GM12878 (cell line): Measurements from ENCODE around the gene TMA16. TPM values are rescaled to one million over a fixed set of nuclear protein-coding genes. Genes with fewer than 3 reads are reported as not detected.
A peak's percentile ranks its signal among the peaks of the same experiment; 100 is the strongest.

Experiments
- ATAC-seq: fragments of 200-7000 bp; cut with Tn5 transposase; 3 replicates; pipeline ENCODE4 v1.9.1; 2020; ENCODE audit warnings: mild to moderate bottlenecking, moderate library complexity
- BruUV-seq: library from RNA; stranded (reverse); fragments of 400-500 nt; replicated peaks from 2 replicates; lab custom pipeline; 2021; lab: Mats Ljungman, UMichigan
- CTCF ChIA-PET: fragments of 300-600 bp; sonication (Branson Sonifier 250); formaldehyde crosslinking; extraction: SDS; loops from one replicate; lab custom pipeline; 2021; ENCODE audit warnings: inconsistent platforms; lab: Yijun Ruan, JAX
- POLR2A ChIA-PET: fragments of 350-600 bp; formaldehyde crosslinking; extraction: SDS; loops from one replicate; lab custom pipeline; 2021; ENCODE audit warnings: inconsistent platforms; lab: Charles Lee
- RAD21 ChIA-PET: fragments of 300-600 bp; sonication (Branson Sonifier 250); formaldehyde crosslinking; loops from one replicate; lab custom pipeline; 2023; ENCODE audit warnings: antibody characterized with exemption; ENCODE audit not compliant: unreplicated experiment; lab: Charles Lee
- SMC1A ChIA-PET: fragments of 300-600 bp; sonication (Branson Sonifier 250); formaldehyde crosslinking; loops from one replicate; lab custom pipeline; 2023; ENCODE audit not compliant: unreplicated experiment, uncharacterized antibody; lab: Charles Lee
- DNase-seq: peaks from one replicate; pipeline ENCODE4 v3.0.0-alpha.2; 2011; ENCODE audit warnings: low read depth, low spot score
- FAIRE-seq: peaks from 3 replicates; lab custom pipeline; 2011; peaks lifted over from hg19 to GRCh38; lab: Jason Lieb, UNC
- H2AFZ ChIP-seq: 2 replicates; pipeline ENCODE4 v1.6.0; 2011; ENCODE audit warnings: low read depth, low read length, control low read depth; ENCODE audit not compliant: control insufficient read depth
- H3K27ac ChIP-seq: 2 replicates; pipeline ENCODE4 v1.5.1; 2011; ENCODE audit warnings: control low read depth; ENCODE audit not compliant: control insufficient read depth, insufficient read depth
- H3K27me3 ChIP-seq, 2 experiments: replicated peaks in 1 of 2; 2 replicates each; pipeline versions ENCODE4 v1.6.0 to v1.6.1; 2011; ENCODE audit warnings: low read length in 1 of 2; ENCODE audit not compliant: control insufficient read depth in 2 of 2, insufficient read depth in 2 of 2
- H3K36me3 ChIP-seq, 2 experiments: 2 replicates each; pipeline ENCODE4 v1.5.1; 2011; ENCODE audit warnings: low read length in 1 of 2; ENCODE audit not compliant: control insufficient read depth in 2 of 2, insufficient read depth in 2 of 2
- H3K4me1 ChIP-seq: 2 replicates; pipeline ENCODE4 v1.6.1; 2011; ENCODE audit warnings: mild to moderate bottlenecking, low read length, moderate library complexity, mixed read lengths; ENCODE audit not compliant: control insufficient read depth, insufficient read depth
- H3K4me2 ChIP-seq: 2 replicates; pipeline ENCODE4 v1.6.0; 2011; ENCODE audit warnings: control low read depth; ENCODE audit not compliant: control insufficient read depth, insufficient read depth
- H3K4me3 ChIP-seq: fragments of 200-600 bp; sonication (generic); 2 replicates; pipeline ENCODE4 v1.5.1; 2016
- H3K79me2 ChIP-seq: 2 replicates; pipeline ENCODE4 v1.6.0; 2011; ENCODE audit warnings: low read length; ENCODE audit not compliant: control insufficient read depth, insufficient read depth
- H3K9ac ChIP-seq: 2 replicates; pipeline ENCODE4 v1.8.0; 2011; ENCODE audit warnings: low read length, control low read depth, mixed read lengths; ENCODE audit not compliant: control insufficient read depth, insufficient read depth
- H3K9me3 ChIP-seq: replicated peaks from 3 replicates; pipeline ENCODE4 v1.5.1; 2011; ENCODE audit warnings: mild to moderate bottlenecking, low read length; ENCODE audit not compliant: control insufficient read depth, insufficient read depth
- H4K20me1 ChIP-seq: 2 replicates; pipeline ENCODE4 v1.6.0; 2011; ENCODE audit not compliant: control insufficient read depth, insufficient read depth
- ASH2L ChIP-seq: fragments of 300-600, 200-600 bp; sonication (generic); IDR thresholded peaks from 2 replicates; pipeline ENCODE4 v1.6.1; 2017; ENCODE audit warnings: low read depth, mild to moderate bottlenecking, borderline replicate concordance
- BMI1 ChIP-seq: fragments of 450-650 bp; IDR thresholded peaks from 2 replicates; pipeline ENCODE4 v1.6.1; 2016; ENCODE audit warnings: mild to moderate bottlenecking, moderate library complexity, borderline replicate concordance
- CHD4 ChIP-seq: fragments of 200-600 bp; sonication (generic); IDR thresholded peaks from 2 replicates; pipeline ENCODE4 v1.6.1; 2016; ENCODE audit warnings: mild to moderate bottlenecking
- FOS ChIP-seq: IDR thresholded peaks from 3 replicates; pipeline ENCODE4 v1.6.1; 2011; ENCODE audit warnings: borderline replicate concordance; ENCODE audit not compliant: insufficient read length; ENCODE audit errors: extremely low read depth
- MEF2A ChIP-seq: IDR thresholded peaks from 2 replicates; pipeline ENCODE4 v1.6.1; 2011; ENCODE audit warnings: low read depth, mild to moderate bottlenecking, low read length, moderate library complexity; ENCODE audit not compliant: insufficient read depth
- MEF2B ChIP-seq: fragments of 450-650 bp; IDR thresholded peaks from 2 replicates; pipeline ENCODE4 v1.6.1; 2018; ENCODE audit warnings: mild to moderate bottlenecking, moderate library complexity; ENCODE audit not compliant: partially characterized antibody, poor library complexity, severe bottlenecking
- NFYA ChIP-seq: IDR thresholded peaks from 2 replicates; pipeline ENCODE4 v1.6.1; 2011; ENCODE audit warnings: low read depth, mild to moderate bottlenecking, low read length, improper control_type of control experiment, borderline replicate concordance
- PAX8 ChIP-seq: fragments of 450-650 bp; IDR thresholded peaks from 2 replicates; pipeline ENCODE4 v1.6.1; 2017; ENCODE audit warnings: mild to moderate bottlenecking, moderate library complexity
- RAD21 ChIP-seq: IDR thresholded peaks from 2 replicates; pipeline ENCODE4 v1.6.1; 2011; ENCODE audit warnings: mild to moderate bottlenecking, low read depth, low read length, moderate library complexity; ENCODE audit not compliant: insufficient read depth
- SMC3 ChIP-seq: IDR thresholded peaks from 2 replicates; pipeline ENCODE4 v1.6.1; 2011; ENCODE audit warnings: low read length, improper control_type of control experiment, borderline replicate concordance
- TCF7 ChIP-seq: IDR thresholded peaks from 2 replicates; pipeline ENCODE4 v1.6.1; 2014; ENCODE audit warnings: antibody characterized with exemption, borderline replicate concordance
- WGBS: methylation state at CpG from one replicate; pipeline ENCODE4 v1.1.6; 2016; ENCODE audit warnings: low lambda C conversion rate; ENCODE audit not compliant: insufficient replicate concordance, insufficient coverage; ENCODE audit errors: missing lambda C conversion rate; 5-methylcytosine and 5-hydroxymethylcytosine counted together
- in situ Hi-C: fragments of 300-500 bp; cut with MboI; formaldehyde crosslinking; loops from 9 replicates; pipeline ENCODE4 v1.14.3; 2018; ENCODE audit warnings: mixed read lengths
- intact Hi-C: fragments of 100-400 bp; cut with micrococcal nuclease; formaldehyde crosslinking; loops from one replicate; pipeline ENCODE4 v1.14.2; 2022; ENCODE audit not compliant: unreplicated experiment
- polyA plus RNA-seq, 11 experiments: library from polyadenylated mRNA; depleted of rRNA in 4 of 11; unstranded in 6 of 11; stranded (reverse) in 5 of 11; fragments of >200 nt; fragmentation: Nextera tagmentation in 4 of 11; fragmentation: Illumina TruSeq in 1 of 11; extraction: Ambion mirVana in 4 of 11; extraction: Trizol in 1 of 11; gene quantifications; 1 replicate in 1 of 11; 2 replicates in 10 of 11; pipeline versions ENCODE4 v1.2.1 to v1.2.3, GENCODE V29; 2011 to 2016; ENCODE audit warnings: inconsistent platforms in 2 of 11, missing spikeins in 2 of 11, low read depth in 1 of 11
- total RNA-seq, 4 experiments: library from RNA; depleted of rRNA in 3 of 4; stranded (reverse); fragments of >200 nt in 3 of 4; fragmentation: Illumina TruSeq in 1 of 4; extraction: Trizol in 1 of 4; gene quantifications; 2 replicates each; pipeline versions ENCODE4 v1.2.1 to v1.2.3, GENCODE V29; 2013 to 2021
- TF ChIP-seq, protein P1 (sequence below), 3 experiments: IDR thresholded peaks in 2 of 3; conservative IDR thresholded peaks in 1 of 3; 2 replicates each; pipeline ENCODE4 v1.5.1; 2011; ENCODE audit warnings: low read depth in 3 of 3, low read length in 3 of 3, mild to moderate bottlenecking in 3 of 3, control low read depth in 2 of 3, moderate library complexity in 2 of 3, inconsistent platforms in 1 of 3, mixed read lengths in 1 of 3; ENCODE audit not compliant: control insufficient read depth in 2 of 3, insufficient read depth in 1 of 3; ENCODE audit errors: extremely low read depth in 1 of 3
- TF ChIP-seq, protein P2 (sequence below): IDR thresholded peaks from 2 replicates; pipeline ENCODE4 v1.6.1; 2012; ENCODE audit warnings: improper control_type of control experiment, low read depth, low read length; ENCODE audit not compliant: insufficient replicate concordance

The TMA16 gene
- total and polyA plus RNA-seq, 10 of the 15 experiments (the other 5 are each of a cell fraction or from before 2014, with no cell fraction given) = 37.9 to 91.0 (median 55.8) TPM

DNA sequence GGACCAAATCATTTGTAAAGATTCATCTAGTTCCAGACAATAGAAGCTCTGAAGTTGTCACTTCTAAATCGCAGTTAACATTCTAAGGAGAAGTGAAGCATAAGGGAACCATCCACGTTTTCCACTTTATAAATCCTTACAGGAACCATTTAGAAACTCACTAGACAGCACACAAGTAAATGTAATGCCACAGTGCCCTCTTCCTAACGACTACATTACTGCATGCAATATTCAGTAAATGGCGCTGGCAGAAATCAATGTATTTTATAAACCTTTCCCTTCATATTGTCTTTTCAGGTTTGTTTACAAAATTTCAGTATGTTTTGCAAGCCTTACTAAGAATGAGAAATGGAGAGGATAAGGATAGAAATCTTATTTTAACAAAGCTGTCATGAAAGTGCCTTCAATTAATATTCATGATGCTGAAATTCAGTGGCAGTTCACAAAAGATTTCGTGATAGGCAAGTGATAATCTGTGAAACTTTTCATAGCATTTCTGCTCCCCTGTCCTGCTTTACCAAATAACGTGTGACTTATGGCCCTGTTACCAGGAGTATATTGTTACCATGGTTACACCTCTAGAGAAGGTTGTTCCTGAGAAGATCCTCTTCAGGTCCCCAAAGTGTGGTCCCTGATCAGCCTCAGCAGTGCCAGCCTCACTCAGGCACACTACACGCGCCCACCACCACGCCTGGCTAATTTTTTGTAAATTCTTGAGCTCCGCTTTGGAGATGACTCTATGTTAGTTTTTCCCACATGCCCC, 54.2 kb downstream of the TMA16 start:
- WGBS = 65% methylated on average over 10 of the region's 10 CpGs
- intact Hi-C loops = loop anchor here (1.0 to 10.0 kb wide), 4 partner anchors 64 to 1052 kb away; no protein-coding TSS in a partner anchor
- BruUV-seq = no TSS peak
- no peak for TF ChIP-seq MEF2B
- peak; percentile 65 for TF ChIP-seq BMI1
- no peak for TF ChIP-seq FOS
- peak; percentile 77 for TF ChIP-seq SMC3
- TF ChIP-seq PAX8 = no peak
- no peak for TF ChIP-seq TCF7
- no peak for TF ChIP-seq CHD4
- TF ChIP-seq MEF2A = no peak
- TF ChIP-seq RAD21 = peak; percentile 87
- no peak for TF ChIP-seq ASH2L
- TF ChIP-seq, protein P1, sequence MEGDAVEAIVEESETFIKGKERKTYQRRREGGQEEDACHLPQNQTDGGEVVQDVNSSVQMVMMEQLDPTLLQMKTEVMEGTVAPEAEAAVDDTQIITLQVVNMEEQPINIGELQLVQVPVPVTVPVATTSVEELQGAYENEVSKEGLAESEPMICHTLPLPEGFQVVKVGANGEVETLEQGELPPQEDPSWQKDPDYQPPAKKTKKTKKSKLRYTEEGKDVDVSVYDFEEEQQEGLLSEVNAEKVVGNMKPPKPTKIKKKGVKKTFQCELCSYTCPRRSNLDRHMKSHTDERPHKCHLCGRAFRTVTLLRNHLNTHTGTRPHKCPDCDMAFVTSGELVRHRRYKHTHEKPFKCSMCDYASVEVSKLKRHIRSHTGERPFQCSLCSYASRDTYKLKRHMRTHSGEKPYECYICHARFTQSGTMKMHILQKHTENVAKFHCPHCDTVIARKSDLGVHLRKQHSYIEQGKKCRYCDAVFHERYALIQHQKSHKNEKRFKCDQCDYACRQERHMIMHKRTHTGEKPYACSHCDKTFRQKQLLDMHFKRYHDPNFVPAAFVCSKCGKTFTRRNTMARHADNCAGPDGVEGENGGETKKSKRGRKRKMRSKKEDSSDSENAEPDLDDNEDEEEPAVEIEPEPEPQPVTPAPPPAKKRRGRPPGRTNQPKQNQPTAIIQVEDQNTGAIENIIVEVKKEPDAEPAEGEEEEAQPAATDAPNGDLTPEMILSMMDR (IDR thresholded peaks at IDR 0.05 in 2 of 3, conservative IDR thresholded peaks at IDR 0.05 in 1 of 3; ENCODE audit: control insufficient read depth in 2 of 3, extremely low read depth in 1 of 3, insufficient read depth in 1 of 3, low read depth in 3 of 3, low read length in 3 of 3) = peak; percentile 65 to 85 (median 69); a peak in 5 of 6 replicates
- TF ChIP-seq, protein P2, sequence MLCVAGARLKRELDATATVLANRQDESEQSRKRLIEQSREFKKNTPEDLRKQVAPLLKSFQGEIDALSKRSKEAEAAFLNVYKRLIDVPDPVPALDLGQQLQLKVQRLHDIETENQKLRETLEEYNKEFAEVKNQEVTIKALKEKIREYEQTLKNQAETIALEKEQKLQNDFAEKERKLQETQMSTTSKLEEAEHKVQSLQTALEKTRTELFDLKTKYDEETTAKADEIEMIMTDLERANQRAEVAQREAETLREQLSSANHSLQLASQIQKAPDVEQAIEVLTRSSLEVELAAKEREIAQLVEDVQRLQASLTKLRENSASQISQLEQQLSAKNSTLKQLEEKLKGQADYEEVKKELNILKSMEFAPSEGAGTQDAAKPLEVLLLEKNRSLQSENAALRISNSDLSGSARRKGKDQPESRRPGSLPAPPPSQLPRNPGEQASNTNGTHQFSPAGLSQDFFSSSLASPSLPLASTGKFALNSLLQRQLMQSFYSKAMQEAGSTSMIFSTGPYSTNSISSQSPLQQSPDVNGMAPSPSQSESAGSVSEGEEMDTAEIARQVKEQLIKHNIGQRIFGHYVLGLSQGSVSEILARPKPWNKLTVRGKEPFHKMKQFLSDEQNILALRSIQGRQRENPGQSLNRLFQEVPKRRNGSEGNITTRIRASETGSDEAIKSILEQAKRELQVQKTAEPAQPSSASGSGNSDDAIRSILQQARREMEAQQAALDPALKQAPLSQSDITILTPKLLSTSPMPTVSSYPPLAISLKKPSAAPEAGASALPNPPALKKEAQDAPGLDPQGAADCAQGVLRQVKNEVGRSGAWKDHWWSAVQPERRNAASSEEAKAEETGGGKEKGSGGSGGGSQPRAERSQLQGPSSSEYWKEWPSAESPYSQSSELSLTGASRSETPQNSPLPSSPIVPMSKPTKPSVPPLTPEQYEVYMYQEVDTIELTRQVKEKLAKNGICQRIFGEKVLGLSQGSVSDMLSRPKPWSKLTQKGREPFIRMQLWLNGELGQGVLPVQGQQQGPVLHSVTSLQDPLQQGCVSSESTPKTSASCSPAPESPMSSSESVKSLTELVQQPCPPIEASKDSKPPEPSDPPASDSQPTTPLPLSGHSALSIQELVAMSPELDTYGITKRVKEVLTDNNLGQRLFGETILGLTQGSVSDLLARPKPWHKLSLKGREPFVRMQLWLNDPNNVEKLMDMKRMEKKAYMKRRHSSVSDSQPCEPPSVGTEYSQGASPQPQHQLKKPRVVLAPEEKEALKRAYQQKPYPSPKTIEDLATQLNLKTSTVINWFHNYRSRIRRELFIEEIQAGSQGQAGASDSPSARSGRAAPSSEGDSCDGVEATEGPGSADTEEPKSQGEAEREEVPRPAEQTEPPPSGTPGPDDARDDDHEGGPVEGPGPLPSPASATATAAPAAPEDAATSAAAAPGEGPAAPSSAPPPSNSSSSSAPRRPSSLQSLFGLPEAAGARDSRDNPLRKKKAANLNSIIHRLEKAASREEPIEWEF = no peak
- TF ChIP-seq NFYA = no peak

More for the DNA sequence above, 54.2 kb downstream of the TMA16 start:
- no peak overlapping the region; the same call in 1 of the 2 replicates for H2AFZ ChIP-seq
- H3K36me3 ChIP-seq = no peaks in the 10 kb centered on the region
- ATAC-seq (peak; percentile 63), FAIRE-seq (no peak), DNase-seq (no peak)
- POLR2A ChIA-PET = interaction anchor here (0.6 kb wide), 1 partner anchor 48 kb away, joined by 3 read pairs; no protein-coding TSS in a partner anchor
- SMC1A ChIA-PET = interaction anchor here (0.7 to 17.5 kb wide), 21 partner anchors 10 to 1182 kb away, joined by 3 to 727 read pairs (median 6); partner anchors contain the start of gene TMA16
- no peaks in the 10 kb centered on the region for H3K27me3 ChIP-seq
- H3K4me2 ChIP-seq = no peak overlapping the region
- RAD21 ChIA-PET = interaction anchor here (0.9 to 12.0 kb wide), 13 partner anchors 23 to 1182 kb away, joined by 3 to 247 read pairs (median 6); partner anchors contain the start of gene TMA16
- no peak overlapping the region for H3K4me3 ChIP-seq
- no peaks in the 10 kb centered on the region for H3K9me3 ChIP-seq
- CTCF ChIA-PET = interaction anchor here (0.6 to 15.1 kb wide), 30 partner anchors 10 to 1196 kb away, joined by 3 to 571 read pairs (median 10); partner anchors contain the start of genes TKTL2 and TMA16
- H3K9ac ChIP-seq = no peak overlapping the region
- no peak overlapping the region for H3K27ac ChIP-seq
- in situ Hi-C loops = loop anchor here (5.0 to 10.0 kb wide), 4 partner anchors 64 to 1054 kb away; partner anchors contain the start of gene NPY1R
- peaks cover 5% of the 10 kb centered on the region; the same call in 1 of the 2 replicates for H3K4me1 ChIP-seq
- no peaks in the 10 kb centered on the region for H3K79me2 ChIP-seq
- H4K20me1 ChIP-seq = no peaks in the 10 kb centered on the region
